BE2C (cell line): ENCODE measurements around the gene ADK.
"Not testable (repeated sequence)": the region's sequence is repeated elsewhere in the genome, so short reads cannot be mapped to it uniquely, and the experiment has no call there.

Source experiments
- DNase-seq: peaks from one replicate; pipeline ENCODE4 v3.0.0-alpha.2; 2020
- H3K27me3 ChIP-seq: fragments of 250-450 bp; sonication (Bioruptor Pico); 2 replicates; pipeline ENCODE4 v1.5.1; 2020; ENCODE audit warnings: mild to moderate bottlenecking
- H3K36me3 ChIP-seq: fragments of 250-450 bp; sonication (Bioruptor Pico); 2 replicates; pipeline ENCODE4 v1.5.1; 2020; ENCODE audit warnings: mild to moderate bottlenecking
- H3K4me1 ChIP-seq: fragments of 250-450 bp; sonication (Bioruptor Pico); 2 replicates; pipeline ENCODE4 v1.5.1; 2020
- H3K4me3 ChIP-seq: 2 replicates; pipeline ENCODE4 v1.5.1; 2011; ENCODE audit warnings: low read depth, low read length
- H3K9me3 ChIP-seq: fragments of 250-450 bp; sonication (Bioruptor Pico); 2 replicates; pipeline ENCODE4 v1.5.1; 2020
- CTCF ChIP-seq: IDR thresholded peaks from 2 replicates; pipeline ENCODE4 v1.5.1; 2012; ENCODE audit warnings: mild to moderate bottlenecking, low read depth, low read length

ADK gene

DNA sequence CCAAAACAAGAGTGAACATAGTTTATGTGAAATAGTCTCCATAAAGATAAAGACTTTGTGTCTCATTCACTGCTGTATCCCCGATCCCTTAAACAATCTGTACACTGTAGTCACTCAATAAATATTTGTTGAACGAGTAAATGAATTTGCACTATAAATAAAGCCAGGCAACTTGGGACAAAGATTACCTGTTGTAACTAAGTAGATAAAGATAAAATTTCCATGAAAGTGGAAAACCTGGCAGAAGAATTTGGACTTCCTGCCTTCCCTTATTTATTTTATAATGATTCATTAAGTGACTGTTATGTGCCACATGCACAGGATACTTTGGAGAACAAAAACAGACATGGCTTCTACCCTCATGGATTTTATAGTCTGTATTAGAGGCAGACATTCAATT lies 397.7 kb downstream of the ADK start:
- Histone ChIP-seq H3K4me3 (no peak overlapping the region), H3K36me3 (no peaks in the 10 kb centered on the region), H3K4me1 (no peaks in the 10 kb centered on the region), H3K27me3 (no peaks in the 10 kb centered on the region), H3K9me3 (no peaks in the 10 kb centered on the region)
- TF ChIP-seq CTCF, result no peak
- DNase-seq, result no peak

DNA sequence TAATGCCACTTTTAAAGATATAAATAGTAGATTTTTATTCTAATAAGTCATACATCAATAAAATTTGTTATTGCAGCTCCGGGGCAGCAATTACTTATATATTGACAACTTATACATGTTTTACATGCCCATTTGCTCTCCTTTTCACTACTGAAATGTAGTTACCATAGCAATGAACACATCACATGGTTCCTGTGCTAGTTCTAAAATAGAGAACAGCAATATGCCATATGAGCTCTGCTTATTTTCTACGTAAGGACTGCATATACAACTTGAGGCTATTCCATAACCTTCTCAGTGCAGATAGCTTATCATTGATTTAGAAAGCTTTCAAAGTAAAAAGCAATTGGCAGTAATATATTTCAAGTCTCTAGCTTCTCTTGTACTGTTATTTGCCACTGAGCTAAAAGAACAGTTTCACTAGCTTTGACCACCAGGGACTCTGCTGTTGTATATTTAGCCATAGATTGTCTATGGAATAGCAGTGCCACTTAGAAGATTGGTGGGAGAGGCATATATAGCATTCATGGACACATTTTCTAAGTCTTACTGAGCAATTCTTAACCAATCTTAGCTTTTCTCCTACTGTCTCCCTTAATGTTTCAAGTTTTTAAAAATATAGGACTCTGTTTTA lies 405.2 kb downstream of the ADK start:
- Histone ChIP-seq H3K4me1 (no peaks in the 10 kb centered on the region), H3K27me3 (no peaks in the 10 kb centered on the region), H3K9me3 (no peaks in the 10 kb centered on the region), H3K4me3 (no peak overlapping the region), H3K36me3 (no peaks in the 10 kb centered on the region)
- DNase-seq, result no peak
- no peak for TF ChIP-seq CTCF

GRCh38 chr10:74557098-74557497 lies 406.1 kb downstream of the ADK start:
- DNase-seq, result no peak
- Histone ChIP-seq H3K27me3 (no peaks in the 10 kb centered on the region), H3K4me1 (no peaks in the 10 kb centered on the region), H3K36me3 (no peaks in the 10 kb centered on the region), H3K4me3 (no peak overlapping the region), H3K9me3 (no peaks in the 10 kb centered on the region)
- no peak for TF ChIP-seq CTCF

DNA sequence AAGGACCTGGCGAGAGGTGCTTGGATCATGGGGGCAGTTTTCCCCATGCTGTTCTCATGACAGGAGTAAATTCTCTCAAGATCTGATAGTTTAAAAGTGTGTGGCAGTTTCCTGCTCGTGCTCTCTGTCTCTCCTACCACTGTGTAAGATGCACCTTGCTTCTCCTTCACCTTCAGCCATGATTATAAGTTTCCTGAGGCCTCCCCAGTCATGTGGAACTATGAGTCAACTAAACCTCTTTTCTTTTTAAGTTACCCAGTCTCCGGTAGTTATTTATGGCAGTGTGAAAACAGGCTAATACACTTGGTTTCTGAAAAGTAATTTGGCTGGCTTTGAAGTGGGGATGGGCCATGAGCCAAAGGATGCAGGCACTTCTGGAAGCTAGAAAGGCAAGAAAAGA lies 407.4 kb downstream of the ADK start:
- no peaks in the 10 kb centered on the region for H3K36me3 ChIP-seq
- no peak for TF ChIP-seq CTCF
- no peak for DNase-seq

DNA sequence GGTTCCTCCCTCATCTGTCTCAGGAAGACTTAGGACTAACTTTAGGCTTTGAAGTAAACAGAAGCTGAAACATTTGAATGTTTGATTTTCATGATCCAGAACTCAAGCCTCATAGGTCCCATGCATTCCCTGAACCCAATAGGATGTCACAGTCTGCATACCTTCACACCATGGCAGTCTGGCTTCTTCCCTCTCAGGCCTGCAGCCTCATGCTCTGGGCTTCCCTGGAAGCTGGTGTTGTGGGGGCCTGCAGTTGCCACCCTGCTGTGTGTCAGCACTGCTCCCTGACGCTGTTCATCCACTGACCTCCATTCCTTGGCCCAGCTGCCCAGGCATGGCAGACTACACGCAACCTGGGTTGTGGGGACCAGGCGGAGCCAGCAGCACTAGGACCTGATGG lies 407.9 kb downstream of the ADK start:
- Histone ChIP-seq H3K27me3 (no peaks in the 10 kb centered on the region), H3K4me3 (no peak overlapping the region), H3K36me3 (no peaks in the 10 kb centered on the region), H3K9me3 (no peaks in the 10 kb centered on the region), H3K4me1 (no peaks in the 10 kb centered on the region)
- TF ChIP-seq CTCF, result no peak
- no peak for DNase-seq

More for the DNA sequence above, 407.4 kb downstream of the ADK start:
- Histone ChIP-seq H3K9me3 (no peaks in the 10 kb centered on the region), H3K4me1 (no peaks in the 10 kb centered on the region), H3K27me3 (no peaks in the 10 kb centered on the region), H3K4me3 (no peak overlapping the region)

DNA sequence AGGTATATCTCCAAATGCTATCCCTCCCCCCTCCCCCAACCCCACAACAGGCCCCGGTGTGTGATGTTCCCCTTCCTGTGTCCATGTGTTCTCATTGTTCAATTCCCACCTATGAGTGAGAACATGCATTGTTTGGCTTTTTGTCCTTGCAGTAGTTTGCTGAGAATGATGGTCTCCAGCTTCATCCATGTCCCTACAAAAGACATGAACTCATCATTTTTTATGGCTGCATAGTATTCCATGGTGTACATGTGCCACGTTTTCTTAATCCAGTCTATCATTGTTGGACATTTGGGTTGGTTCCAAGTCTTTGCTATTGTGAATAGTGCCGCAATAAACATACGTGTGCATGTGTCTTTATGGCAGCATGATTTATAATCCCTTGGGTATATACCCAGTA lies 417.9 kb downstream of the ADK start:
- not testable (repeated sequence) for H3K27me3 ChIP-seq, DNase-seq, H3K9me3 ChIP-seq, H3K4me1 ChIP-seq, H3K4me3 ChIP-seq, H3K36me3 ChIP-seq

- H3K4me1 ChIP-seq, H3K27me3 ChIP-seq, H3K9me3 ChIP-seq, H3K36me3 ChIP-seq, DNase-seq, H3K4me3 ChIP-seq: not testable (repeated sequence)
These were observed 422.5 kb downstream of the ADK start for GRCh38 chr10:74573497-74573896.
